ENCODE measurements around the gene TMEM151B. TPM values are rescaled to one million over a fixed set of nuclear protein-coding genes. Genes with fewer than 3 reads are reported as not detected.

TMEM151B gene
- total RNA-seq, 2 donors from 2014 or later, result 0.12 to 0.19 TPM

DNA sequence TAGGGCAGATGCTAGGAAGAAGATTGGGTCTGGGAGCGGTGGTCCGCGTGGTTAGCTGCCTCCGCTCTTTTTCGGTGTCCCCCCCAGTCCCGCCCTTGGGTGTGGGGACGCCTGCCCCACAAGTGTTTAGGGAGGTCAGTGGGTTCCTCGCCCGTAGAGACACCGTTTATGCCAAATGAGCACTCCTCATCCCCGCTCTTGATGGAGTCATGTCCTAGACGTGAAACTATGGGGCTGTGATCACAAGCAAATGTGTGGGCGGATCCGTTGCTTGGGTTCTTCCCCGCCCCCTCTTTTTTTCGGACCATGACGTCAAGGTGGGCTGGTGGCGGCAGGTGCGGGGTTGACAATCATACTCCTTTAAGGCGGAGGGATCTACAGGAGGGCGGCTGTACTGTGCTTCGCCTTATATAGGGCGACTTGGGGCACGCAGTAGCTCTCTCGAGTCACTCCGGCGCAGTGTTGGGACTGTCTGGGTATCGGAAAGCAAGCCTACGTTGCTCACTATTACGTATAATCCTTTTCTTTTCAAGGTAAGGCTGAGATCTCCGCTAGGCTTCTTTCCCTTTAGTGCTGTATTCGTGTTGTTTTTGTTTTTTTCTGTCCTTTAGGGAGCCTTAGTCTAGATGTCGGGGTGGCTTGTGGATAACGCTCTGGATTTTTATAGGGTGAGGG, 23.4 kb upstream of the TMEM151B start, which contains the start of gene HSP90AB1:
Gene HSP90AB1, plus strand, starts transcription at position 439 of the 675 bp plus-strand sequence. CDS start 1,529 bp downstream, outside the sequence.
- H3K4me1 ChIP-seq, result peaks cover 4% of the 10 kb centered on the region
- H3K27ac ChIP-seq, result peak within 1 kb of the TSS; percentile 97
- H3K9me3 ChIP-seq, result no peaks in the 10 kb centered on the region
- H3K9ac ChIP-seq (ENCODE audit: low read depth in 2 of 2, low read length in 2 of 2), result peak within 1 kb of the TSS; percentile 91 to 100
- H3K27me3 ChIP-seq, result no peaks in the 10 kb centered on the region
- TF ChIP-seq, protein P1, sequence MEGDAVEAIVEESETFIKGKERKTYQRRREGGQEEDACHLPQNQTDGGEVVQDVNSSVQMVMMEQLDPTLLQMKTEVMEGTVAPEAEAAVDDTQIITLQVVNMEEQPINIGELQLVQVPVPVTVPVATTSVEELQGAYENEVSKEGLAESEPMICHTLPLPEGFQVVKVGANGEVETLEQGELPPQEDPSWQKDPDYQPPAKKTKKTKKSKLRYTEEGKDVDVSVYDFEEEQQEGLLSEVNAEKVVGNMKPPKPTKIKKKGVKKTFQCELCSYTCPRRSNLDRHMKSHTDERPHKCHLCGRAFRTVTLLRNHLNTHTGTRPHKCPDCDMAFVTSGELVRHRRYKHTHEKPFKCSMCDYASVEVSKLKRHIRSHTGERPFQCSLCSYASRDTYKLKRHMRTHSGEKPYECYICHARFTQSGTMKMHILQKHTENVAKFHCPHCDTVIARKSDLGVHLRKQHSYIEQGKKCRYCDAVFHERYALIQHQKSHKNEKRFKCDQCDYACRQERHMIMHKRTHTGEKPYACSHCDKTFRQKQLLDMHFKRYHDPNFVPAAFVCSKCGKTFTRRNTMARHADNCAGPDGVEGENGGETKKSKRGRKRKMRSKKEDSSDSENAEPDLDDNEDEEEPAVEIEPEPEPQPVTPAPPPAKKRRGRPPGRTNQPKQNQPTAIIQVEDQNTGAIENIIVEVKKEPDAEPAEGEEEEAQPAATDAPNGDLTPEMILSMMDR (IDR thresholded peaks at IDR 0.05), result no peak
- intact Hi-C loops (cut with DNase I), result no loop called here
- peak; percentile 98 for DNase-seq
- H3K4me3 ChIP-seq, result peak within 1 kb of the TSS; percentile 91
- H3K36me3 ChIP-seq, result peaks cover 19% of the 10 kb centered on the region

DNA sequence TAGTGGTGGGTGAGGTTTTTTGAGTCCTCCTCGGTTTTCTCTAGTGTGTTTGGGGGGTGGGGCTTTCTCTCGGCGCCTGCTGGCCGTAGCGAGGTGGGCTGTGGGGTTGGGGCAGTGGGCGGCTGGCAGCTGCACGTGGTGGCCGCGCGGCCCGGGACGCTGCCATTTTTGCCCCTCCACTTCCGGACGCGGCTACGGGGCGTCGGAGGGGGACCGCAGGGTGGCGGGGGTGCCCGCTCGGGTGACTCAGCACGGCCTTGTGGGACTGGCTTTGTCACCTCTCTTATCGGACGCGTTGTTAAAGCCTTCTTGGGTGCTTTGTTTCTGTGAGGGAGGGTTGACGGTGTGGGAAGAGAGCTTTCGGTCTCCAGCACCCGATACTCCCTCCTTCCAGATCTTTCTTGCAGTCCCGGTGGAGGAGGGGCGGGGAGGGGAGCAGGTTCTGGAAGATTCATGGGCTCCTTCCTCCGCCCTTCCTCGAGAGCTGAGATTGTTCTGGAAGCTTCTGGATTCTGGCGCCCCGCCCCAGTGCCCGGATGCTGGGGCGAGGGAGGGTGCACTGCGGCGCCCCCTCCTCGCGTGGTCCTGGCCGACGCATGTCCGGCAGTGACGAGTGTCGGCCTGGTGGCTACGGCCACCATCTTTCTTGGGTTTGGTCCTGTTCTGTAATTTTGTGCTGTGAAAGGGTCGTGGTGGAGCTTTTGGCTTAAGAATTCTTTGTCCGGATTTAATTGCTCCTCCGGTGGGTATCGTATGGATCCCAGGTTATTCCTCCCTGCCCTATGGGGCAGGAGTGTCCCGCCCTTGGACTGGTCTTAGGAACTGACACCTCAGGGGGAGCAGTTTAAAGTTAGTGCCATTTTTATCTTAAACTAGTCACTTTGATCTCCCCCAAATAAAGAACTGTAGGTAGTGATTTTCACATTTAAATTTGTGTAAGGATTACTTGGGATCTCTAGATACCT, 22.6 kb upstream of the TMEM151B start:
- H3K9me3 ChIP-seq, result no peaks in the 10 kb centered on the region
- no peaks in the 10 kb centered on the region for H3K27me3 ChIP-seq
- peaks cover 22% of the 10 kb centered on the region for H3K36me3 ChIP-seq
- peak overlapping the region; percentile 91 for H3K4me3 ChIP-seq
- H3K9ac ChIP-seq (ENCODE audit: low read depth in 2 of 2, low read length in 2 of 2), result peak overlapping the region; percentile 71 to 100
- peaks cover 4% of the 10 kb centered on the region for H3K4me1 ChIP-seq
- TF ChIP-seq, protein P1 (IDR thresholded peaks at IDR 0.05), result no peak
- intact Hi-C loops (cut with DNase I), result no loop called here
- peak overlapping the region; percentile 97 for H3K27ac ChIP-seq
- peak; percentile 88 for DNase-seq

DNA sequence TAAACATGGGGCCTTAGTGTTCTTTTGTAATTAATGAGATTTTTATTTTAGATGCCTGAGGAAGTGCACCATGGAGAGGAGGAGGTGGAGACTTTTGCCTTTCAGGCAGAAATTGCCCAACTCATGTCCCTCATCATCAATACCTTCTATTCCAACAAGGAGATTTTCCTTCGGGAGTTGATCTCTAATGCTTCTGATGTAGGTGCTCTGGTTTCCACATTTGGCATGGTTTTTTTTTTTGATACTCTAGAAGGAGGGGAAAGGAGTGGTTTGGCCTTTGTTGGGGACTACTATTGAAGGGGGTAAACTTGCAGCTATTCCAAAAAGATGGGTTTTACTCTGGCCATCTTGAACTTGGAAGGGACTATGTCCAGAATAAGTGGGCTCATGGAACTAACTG, 21.7 kb upstream of the TMEM151B start:
- TF ChIP-seq, protein P1 (IDR thresholded peaks at IDR 0.05), result no peak
- Histone ChIP-seq H3K4me3 (peak overlapping the region; percentile 91), H3K36me3 (peaks cover 22% of the 10 kb centered on the region), H3K27ac (peak overlapping the region; percentile 97), H3K9ac (ENCODE audit: low read depth in 2 of 2, low read length in 2 of 2) (peak overlapping the region in 1 of 2 donors; percentile 100), H3K9me3 (no peaks in the 10 kb centered on the region), H3K4me1 (peaks cover 4% of the 10 kb centered on the region), H3K27me3 (no peaks in the 10 kb centered on the region)
- intact Hi-C loops (cut with DNase I), result no loop called here
- no peak for DNase-seq

DNA sequence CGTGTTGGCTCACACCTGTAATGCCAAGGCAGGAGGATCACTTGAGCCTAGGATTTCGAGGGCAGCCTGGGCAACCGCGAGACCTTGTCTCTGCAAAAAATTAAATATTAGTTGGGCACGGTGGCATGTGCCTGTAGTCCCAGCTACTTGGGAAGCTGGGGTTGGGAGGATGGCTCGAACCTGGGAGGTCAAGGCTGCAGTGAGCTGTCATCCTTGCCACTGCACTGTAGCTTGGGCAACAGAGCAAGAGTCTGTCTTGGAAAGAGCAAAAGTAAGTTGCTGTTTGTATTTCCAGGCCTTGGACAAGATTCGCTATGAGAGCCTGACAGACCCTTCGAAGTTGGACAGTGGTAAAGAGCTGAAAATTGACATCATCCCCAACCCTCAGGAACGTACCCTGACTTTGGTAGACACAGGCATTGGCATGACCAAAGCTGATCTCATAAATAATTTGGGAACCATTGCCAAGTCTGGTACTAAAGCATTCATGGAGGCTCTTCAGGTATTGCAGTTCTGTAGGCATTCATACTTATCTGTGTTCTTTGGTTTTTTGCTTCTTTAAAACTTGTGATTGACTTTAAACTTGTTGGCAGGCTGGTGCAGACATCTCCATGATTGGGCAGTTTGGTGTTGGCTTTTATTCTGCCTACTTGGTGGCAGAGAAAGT, 21.0 kb upstream of the TMEM151B start:
- H3K4me1 ChIP-seq, result peaks cover 4% of the 10 kb centered on the region
- TF ChIP-seq, protein P1 (IDR thresholded peaks at IDR 0.05), result no peak
- H3K36me3 ChIP-seq, result peaks cover 25% of the 10 kb centered on the region
- no peaks in the 10 kb centered on the region for H3K9me3 ChIP-seq
- peak overlapping the region; percentile 91 for H3K4me3 ChIP-seq
- intact Hi-C loops (cut with DNase I), result no loop called here
- no peak overlapping the region for H3K27ac ChIP-seq
- no peaks in the 10 kb centered on the region for H3K27me3 ChIP-seq
- H3K9ac ChIP-seq (ENCODE audit: low read depth in 2 of 2, low read length in 2 of 2), result no peak overlapping the region
- DNase-seq, result no peak

All from colonic mucosa (tissue), 4 donors.